ENCODE data around the gene PDYN.
A peak's percentile ranks its signal among the peaks of the same experiment; 100 is the strongest.

PDYN gene

DNA sequence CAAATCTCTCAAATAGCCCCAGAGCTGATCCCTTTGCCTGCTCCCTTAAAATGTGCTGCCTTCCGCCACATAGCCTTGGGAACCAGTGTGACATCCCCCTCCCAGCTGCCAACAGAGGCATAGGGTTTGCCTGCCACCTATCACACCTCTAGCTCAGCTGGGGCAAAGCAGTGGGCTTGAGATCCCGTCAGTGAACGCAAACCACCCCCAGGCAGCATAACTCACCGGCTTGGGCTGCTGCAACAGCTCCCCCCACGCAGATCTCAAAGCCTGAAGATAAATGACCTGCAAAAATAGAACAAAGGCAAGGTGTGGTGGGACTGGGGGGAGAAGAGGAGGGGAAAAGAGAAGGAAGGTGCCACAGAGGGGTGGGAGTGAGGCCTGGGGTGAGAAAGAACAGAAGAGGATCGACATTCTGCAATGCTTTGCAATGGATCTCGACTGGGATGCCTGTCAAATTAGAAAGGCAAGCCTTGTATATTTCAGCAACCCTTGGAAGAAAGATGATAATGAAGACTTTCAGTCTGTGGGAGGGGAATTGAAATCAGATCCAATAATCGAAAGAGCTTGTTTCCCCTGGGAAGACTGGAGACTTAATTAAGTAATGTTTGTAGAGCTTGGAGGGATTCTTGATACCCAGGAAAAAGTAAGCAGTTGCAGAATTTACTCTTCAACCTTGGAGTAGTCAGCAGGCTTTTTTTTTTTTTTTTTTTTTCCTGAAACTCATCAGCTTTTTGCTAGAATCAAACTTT, 1.3 kb downstream of the PDYN start:
- no peak for DNase-seq

DNA sequence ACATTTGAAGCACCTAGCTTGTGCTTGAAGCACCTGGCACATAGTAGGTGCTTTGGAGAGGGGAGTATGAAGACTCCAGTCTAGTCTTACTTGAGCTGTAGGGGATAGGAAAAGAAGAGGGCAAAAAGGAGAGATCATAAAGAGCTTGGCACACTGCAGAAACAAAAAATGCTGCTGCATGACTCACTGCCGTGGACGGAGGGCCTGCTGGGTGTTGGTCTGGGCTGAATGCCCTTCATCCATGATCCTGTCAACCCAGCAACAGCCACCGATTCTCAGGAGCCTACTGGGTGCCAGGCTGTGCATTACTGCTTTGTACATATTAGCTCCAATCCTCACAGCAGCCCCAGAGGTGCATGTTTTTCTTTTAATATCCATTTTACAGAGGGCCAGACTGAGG, 6.0 kb downstream of the PDYN start:
- DNase-seq = no peak

DNA sequence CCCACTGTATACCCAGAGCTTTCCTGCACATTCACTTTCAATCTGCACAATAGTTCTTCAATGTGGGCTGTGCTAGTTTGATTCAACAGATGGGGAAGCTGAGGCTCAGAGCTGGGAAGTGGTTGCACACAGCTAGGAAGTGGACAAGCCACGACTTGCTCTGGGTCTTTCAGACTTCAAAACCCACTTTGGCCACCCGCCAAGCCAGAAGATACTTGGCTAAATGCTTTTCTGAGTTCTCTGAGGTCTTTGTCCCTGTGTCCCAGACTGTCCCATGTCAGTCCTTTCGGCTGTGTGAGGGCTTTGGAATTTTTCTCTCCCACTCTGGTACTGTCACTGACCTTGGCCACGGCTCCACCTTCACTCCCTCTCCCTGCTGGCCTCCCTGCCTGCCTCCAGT, 10.6 kb downstream of the PDYN start:
- no peak for DNase-seq

DNA sequence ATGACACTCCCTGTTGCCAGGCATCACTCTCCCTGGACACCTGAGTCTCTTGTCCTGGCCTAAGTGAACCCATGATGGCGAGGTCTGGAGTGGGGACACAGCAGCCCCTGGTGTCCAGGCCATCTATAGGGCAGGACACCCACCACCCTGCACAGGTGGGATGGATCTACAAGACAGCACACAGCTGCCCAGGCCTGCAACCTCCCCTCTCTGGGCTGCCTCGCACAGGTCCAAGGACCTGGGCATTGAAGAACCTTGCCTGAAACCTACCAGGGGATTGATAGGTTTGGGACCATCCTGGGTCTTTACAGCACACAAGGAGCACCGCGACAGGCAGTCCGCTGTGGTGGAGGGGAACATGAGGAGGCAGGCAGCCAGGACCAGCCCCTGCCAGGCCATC, 11.2 kb downstream of the PDYN start:
- DNase-seq = no peak

DNA sequence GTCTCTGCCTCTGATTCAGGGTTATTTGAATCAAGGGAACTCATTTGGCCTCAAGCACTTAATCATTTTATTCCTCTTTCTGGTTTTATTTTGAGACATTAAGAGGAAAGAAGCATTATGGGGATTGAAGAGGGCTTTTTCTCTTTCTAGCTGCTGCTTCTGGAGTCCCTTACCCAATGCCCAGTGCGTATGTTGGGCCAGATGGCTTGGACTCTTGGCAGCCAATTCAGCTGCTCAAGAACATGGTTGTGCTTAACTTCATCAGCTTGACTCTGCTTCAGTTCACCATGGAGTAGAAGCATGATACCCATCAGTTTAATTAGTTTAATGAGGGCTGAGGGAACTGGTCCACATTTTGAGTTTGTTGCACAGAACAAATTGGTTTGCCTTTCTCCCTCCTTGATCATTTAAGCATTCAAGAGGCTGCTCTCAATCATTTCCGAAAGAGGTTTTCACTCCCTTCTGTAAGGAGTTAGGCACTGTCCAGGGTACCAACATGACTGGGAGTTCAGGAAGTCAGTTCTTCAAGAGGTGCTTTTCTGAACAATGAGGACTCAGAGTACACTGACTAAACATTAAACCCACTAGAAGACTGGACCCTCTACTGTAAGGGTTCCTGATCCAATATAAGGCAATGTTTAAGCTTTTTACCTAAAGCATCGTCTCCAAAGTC, 14.6 kb downstream of the PDYN start:
- no peak for DNase-seq

DNA sequence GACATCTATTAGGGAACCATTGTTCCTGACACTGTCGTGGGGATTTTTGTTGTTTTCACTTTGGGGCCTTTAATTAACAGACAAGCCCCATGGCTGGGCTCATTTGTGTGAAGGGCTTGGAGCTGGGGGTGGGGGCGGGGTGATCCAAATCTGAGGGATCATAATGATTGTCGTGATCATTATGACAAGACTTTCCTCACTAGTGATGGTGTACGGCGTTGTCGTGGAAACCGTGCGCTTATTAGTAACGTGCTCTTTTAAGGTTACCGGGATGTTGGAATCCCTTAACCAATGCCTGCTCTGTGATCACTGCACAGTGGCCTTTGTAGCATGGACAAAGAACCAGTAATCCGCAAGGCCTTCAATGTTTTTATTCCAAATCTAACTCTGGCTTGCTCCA, 18.6 kb downstream of the PDYN start:
- no peak for DNase-seq

DNA sequence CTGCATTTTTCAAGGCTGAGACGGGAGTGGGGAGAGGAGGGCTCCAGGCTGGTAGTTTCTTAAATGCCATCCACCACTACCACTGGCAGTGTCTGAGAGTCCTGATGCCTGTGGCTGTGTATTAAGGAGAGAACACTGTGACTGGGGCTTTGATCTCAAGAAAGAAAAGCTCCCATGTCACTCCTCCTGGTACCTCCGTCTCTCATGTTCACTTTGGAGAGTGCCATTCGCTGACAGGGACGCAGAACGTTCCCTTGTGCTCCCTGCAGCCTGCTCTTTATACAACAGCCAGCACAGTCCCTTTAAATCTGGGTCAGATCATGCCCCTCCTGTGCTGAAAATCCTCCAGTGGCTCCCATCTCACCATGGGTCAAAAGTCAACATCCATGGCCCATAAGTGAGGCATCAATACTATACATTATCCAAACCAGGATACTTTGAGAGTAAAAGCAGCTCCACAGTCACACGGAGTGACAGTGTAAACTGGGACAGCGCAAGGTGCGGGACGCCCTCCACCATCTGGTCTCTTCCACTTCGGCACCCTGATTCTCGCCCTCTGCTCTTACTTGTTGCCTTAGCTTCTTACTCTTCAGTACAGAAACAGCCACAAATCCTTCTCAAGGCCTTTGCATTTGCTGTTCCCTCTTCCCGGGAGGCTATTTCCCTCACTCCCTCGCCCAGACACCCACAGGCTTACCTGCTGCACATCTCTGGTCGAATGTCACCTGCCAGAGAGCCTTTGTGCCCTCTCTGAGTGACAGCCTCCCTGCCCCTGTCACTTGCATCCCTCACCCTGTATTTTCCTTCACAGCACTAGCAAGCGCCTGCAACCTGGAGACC, 20.0 kb downstream of the PDYN start:
- no peak for DNase-seq

DNA sequence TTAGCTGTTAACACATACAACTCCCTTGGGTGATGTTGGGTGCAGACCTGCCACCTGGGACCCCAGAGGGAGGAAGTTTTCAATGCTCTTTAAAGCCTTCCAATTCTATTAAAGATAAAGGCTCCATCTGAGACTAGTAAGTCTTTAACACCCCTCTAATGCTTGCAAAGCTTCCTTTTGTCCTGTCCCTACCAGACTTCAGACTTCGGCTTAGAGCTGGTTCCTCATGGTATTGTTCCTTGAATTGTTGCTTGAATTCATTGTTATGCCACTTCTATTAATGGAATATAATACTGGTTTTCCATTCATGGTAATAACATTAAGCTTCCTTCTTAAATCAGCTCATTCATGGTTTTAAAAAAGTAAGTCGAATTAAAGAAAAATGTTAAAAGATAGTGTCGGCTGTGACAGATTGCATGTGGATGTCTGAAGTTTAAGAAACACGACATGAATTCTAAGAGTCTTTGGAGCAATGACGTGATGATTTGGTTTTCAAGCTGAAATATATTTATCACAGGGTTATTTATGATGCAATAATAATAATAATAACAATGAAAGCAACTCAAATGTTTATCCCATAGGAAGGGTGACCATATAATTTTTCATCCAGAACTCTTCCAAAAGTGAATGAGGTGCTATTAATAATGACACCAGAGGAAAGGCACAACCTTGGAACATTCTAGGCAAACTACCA, 21.8 kb downstream of the PDYN start:
- DNase-seq = no peak

DNA sequence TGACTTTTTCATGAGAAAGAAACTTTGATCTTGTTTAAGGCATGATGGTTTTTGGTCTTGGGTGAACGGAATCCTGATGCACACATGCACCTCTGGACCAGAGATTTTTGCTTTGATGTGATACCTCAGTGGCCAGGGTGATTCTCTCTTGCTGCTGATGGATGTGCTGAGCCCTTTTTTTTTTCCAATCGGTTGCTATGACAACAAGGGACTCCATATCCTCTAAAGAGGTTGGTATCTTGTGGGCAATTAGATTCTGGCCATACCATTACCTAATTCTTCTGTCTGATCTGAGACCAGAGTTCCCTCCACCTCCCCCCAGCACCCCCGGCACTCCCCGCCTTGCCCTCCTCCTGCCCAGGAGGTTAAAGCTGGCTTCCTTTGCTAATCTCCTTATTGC, 24.9 kb downstream of the PDYN start:
- no peak for DNase-seq

DNA sequence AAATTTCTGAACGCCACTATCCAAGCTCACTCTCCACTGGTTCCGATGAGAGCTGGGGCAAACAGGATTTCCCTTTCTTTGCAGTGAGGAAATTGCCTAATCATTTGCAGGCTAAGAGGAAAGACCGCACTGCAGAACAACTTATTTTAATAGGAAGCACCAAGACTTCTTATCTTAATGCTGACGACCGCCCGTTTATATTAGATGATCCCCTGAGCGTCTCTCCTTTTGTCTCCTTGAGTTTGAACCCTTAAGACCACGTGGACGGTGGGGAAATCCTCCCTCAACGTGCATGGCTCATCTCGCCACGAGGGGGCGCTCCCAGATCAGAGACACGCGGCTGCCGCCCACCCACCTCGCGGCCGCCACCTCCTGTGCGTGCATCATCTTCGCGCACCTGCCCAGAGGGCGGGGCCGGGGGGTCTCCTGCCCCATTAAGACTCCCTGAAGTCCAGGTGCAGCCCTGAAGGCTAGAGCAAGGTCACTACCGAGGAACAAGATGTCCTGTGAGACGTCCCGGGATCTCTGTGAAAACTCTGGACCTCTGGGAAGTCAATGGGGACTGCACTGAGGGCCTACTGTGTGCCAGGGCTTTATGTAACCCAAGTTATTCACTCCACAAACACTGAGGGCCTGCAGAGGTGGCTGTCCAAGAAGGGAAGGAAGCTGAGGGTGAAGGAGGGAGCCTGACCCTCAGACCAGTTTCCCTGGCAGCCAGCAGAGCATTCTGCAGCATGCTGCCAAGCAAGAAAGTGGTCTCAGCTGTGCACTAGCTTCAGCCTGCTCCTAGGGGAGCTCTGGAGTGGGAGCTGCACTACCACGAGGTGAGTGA, 28.1 kb downstream of the PDYN start:
- DNase-seq = peak; percentile 63 to 66

DNA sequence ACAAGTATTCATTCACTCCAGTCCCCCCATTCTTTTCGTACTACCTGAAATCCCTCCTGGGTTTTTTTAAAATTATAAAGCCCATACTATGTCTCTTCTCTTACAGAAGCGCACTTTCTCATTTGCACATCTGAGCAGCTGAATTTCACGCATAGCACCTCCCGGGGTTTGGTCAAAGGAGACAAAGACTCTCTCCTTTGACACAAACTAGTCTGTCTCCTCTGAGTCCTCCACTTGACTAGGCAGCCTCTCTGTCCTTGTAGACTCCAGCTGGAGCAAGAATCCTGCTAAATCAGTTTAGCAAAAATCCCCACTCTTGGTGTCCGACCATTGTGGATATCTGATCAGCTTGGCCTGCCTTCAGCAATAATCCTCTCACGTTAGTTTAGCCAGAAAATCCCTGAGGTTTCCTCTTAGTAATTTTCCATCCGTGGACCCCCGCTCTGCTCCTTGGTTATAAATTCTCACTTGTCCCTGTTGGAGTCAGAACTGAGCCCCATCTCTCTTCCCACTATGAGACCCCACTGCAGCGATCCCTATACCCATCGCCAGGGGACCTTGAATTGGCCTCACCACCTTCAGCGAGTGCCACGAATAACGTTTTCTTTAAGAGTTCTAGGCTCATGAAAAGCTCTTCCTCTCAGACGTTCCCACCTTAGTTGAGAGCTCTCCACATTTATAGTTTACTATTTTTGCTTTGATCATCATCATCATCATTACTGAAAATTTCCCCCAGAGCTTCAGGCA, 29.0 kb downstream of the PDYN start:
- no peak for DNase-seq

DNA sequence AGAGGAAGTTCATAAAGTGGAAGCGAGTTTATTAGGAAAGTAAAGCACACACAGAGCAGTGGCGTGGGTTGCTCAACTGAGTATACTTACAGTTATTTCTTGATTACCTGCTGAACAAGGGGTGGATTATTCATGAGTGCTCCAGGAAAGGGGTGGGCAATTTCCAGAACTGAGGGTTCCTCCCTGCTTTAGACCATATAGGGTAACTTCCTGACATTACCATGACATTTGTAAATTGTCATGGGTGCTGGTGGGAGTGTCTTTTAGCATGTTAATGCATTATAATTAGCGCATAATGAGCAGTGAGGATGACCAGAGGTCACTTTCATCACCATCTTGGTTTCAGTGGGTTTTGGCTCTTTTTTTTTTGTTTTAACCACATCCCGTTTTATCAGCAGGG, 29.8 kb downstream of the PDYN start:
- DNase-seq = peak in 1 of 2 donors; percentile 44

DNA sequence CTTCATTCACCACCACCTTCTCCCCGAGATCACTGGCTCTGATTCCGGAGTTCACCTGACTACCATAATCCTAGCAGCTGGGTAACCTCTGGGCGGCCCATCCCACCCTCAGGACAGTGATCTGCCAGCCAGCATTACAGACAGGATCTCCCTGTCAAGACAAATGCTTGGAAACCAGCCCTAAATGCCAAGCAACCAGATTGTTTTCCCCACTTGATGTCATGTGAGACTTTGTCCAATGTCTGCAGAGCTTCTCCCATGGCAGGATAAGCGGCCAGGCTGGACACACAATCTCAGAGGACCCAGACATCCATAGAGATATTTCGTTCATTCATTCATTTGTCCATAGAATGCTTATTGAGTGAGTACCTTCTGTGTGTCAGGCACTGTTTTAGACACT, 32.5 kb downstream of the PDYN start:
- no peak for DNase-seq

DNA sequence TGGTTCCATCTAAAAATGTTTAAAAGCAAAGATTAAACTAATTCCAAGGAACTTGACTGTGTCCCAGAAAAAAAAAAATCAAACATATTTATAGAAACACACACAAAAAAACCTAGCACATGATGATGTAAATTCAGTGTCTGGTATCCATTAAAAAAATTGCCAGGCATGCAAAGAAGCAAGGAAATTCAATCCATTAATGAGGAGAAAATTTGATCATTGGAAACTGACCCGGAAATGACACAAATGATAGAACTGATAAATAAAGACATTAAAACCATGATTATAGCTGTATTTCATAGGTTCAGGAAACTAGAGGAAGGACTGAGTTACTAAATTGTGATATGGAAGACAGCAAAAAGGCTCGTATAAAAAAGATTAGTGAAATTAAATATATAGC, 34.7 kb downstream of the PDYN start:
- no peak for DNase-seq

DNA sequence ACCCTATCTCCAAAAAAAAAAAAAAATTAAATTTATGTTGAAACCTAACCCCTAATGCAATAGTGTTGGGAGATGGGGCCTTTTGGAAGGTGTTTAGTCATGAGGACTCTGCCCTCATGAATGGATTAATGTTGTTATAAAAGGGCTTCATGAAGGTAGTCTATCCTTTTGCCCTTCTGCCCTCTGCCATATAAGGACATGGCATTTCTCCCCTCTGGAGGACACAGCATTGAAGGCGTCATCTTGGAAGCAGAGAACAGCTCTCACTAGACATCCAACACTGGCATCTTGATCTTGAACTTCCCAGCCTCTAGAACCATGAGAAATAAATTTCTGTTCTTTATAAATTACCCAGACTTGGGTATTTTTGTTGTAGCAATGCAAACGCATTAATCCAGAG, 35.4 kb downstream of the PDYN start:
- DNase-seq = no peak

DNA sequence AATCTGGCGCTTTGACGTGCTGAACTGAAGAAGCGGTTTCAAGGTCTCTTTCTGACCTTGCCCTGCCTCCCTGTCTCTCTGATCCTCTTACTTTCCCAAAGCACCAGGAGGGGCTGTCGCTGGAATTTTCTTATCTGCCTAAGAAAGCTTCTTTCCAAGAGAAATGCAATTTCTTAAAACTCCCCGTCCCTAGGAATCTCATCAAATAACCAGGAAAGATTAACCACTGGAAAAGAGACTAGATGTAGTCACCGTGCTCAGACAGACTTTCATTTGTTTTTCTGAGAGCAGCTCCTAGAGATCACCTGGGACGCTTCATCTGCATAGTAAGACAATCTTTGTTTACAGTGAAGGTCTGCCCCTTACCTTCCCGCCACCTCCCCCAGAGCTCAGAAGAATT, 38.6 kb downstream of the PDYN start:
- DNase-seq = no peak

DNA sequence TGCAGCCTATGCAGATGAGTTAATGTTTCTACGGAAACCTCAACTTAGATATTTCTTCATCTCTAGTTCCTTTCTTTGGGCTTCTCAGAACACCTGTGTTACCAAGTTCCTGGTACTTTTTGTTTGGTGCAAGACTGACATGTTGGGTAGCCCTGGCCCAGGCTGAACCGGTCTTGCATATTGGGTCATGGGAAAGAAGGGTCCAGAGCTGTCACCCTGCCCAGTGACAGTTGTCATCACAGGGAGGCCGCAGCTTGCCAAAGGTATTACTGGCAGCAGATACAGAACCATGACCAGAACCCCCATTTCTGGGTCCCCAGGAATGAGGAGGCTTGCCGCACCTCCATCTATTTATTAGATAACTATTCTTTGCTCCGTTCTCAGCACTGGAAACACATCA, 40.2 kb downstream of the PDYN start:
- DNase-seq = peak in 1 of 2 donors; percentile 29

DNA sequence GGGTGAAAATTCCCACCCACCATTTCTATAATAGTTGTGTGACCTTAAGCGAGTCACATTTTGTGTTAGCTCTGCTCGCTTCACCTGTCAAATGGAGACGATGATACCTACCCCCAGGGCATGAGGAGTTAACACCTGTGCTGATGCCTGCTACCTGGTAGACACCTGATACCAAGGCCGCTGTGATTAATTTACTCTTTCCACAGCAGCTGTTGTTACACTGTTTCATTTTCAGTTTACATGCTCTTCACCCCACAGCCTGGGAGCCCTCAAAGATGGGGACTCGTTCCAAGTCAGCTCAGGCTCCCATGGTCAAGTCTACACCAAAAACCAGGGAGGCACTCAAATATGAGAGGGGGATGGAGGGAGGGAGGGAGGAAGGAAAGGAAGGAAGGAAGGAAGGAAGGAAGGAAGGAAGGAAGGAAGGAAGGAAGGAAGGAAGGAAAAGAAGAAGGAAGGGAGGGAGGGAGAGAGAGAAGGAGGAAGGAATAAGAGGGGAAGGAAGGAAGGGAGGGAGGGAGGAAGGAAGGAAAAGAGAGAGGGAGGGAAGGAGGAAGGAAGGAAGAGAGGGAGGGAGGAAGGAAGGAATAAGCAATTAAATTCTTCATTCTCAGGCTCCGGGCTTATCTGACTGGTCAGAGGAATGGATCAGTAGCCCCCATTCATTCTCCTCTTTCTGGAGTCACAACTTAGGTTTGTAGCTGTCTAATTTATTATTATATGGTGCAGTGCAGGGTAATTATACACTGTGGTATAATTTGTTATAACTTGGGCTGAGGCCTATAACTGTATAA, 40.9 kb downstream of the PDYN start:
- no peak for DNase-seq

DNA sequence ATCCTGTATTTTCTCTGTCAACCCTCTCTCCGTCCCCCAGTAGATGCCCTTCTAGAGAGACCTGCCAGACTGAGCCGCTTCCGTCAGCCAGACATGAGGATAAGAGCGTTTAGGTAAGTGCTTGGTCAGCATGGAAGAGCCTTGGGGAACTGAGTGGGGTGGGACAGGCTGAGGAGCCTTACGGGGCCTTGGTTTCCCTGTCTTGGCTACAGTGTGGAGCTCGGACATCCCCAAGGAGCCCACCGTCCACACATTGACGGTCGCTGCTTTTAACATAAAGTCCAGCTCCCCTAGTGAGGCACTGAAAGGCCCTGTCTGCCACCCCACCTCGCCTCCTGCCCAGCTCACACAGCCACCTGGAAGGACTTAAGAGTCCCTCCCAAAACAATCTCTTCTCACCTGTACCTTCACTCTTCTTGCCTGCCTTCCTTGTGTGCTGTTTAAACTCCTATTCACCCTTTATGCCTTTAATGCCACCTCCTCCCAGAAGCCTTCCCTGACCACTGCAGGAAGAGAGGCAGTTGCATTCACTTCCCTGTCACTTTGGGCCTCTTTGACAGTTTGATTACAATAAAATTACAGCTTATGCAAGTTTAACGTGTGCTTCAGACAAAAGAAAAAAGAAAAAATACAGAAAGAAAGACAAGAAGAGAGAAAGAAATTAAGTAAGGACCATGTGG, 42.3 kb downstream of the PDYN start:
- DNase-seq = no peak

DNA sequence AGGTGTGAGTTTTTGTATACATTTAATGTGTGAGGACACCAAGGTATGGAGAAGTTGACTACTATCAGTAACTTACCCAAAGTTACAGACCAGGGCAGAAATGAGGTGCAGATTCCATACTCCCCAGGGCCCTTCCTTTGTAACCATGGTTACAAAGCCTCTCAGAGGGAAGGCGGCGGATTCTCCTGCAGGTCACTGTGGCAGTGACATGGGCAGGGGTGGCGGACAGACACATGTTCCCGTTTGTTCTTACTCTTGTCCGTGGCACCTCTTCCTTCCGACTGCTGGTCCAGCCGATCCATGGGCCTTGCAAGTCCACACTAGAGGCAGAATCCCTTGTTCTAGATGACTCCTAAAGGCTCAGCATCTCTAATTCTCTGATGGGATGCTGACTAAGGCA, 43.0 kb downstream of the PDYN start:
- no peak for DNase-seq

All from CD4-positive, alpha-beta T cell treated with Interferon alpha-2 for 1 hour (primary cell).